H1 (cell line): Measurements from ENCODE around the gene NAP1L1. TPM values are rescaled to one million over a fixed set of nuclear protein-coding genes. Genes with fewer than 3 reads are reported as not detected.

ENCODE experiments used
- BRCA1 ChIP-seq: IDR thresholded peaks from 2 replicates; pipeline ENCODE4 v1.6.1; 2012; ENCODE audit warnings: low read depth, low read length, improper control_type of control experiment
- CHD2 ChIP-seq: IDR thresholded peaks from 2 replicates; pipeline ENCODE4 v1.6.1; 2012; ENCODE audit warnings: low read length, improper control_type of control experiment
- CTBP2 ChIP-seq: IDR thresholded peaks from 2 replicates; pipeline ENCODE4 v1.7.0; 2011; ENCODE audit warnings: borderline replicate concordance, mild to moderate bottlenecking, moderate library complexity, mixed read lengths, low read length; ENCODE audit not compliant: insufficient read depth, insufficient read length
- MAFK ChIP-seq: IDR thresholded peaks from 2 replicates; pipeline ENCODE4 v1.6.1; 2012; ENCODE audit warnings: low read depth, mild to moderate bottlenecking, improper control_type of control experiment, low read length
- SRF ChIP-seq: IDR thresholded peaks from 2 replicates; pipeline ENCODE4 v1.6.1; 2011; ENCODE audit warnings: mild to moderate bottlenecking, low read depth, low read length, moderate library complexity
- polyA plus RNA-seq, 7 experiments: library from polyadenylated mRNA; depleted of rRNA in 3 of 7; stranded (reverse) in 5 of 7; unstranded in 2 of 7; fragments of >200 nt in 5 of 7; fragments of 200-250 nt in 2 of 7; gene quantifications; 1 replicate in 5 of 7; 2 replicates in 1 of 7; 4 replicates in 1 of 7; pipeline versions ENCODE4 v1.2.1 to v1.2.3, GENCODE V29; 2011 to 2013; ENCODE audit warnings: missing spikeins in 2 of 7, mixed read lengths in 2 of 7
- total RNA-seq: library from RNA; stranded (reverse); fragmentation: NEBNext Ultra II Directional; extraction: Animal tissue kit (Norgen Biotek cat#: 25700); gene quantifications from 2 replicates; pipeline ENCODE4 v1.2.1, GENCODE V29; 2021

The NAP1L1 gene
- total and polyA plus RNA-seq, 2 of the 8 experiments (the other 6 are each of a cell fraction or from before 2014, with no cell fraction given), result 202 to 1,159 TPM

GRCh38 chr12:76065917-76066316 is 18.6 kb downstream of the NAP1L1 start (continued):
- TF ChIP-seq CTBP2 (no peak), MAFK (no peak), CHD2 (no peak), SRF (no peak), BRCA1 (no peak)
